HG03175 (cell line): ENCODE measurements around the gene COX10.
"Not testable (repeated sequence)": the region's sequence is repeated elsewhere in the genome, so short reads cannot be mapped to it uniquely, and the experiment has no call there.

Source experiments
- ATAC-seq: cut with Tn5 transposase; IDR thresholded peaks from one replicate; pipeline ENCODE4 v1.9.1; 2021; ENCODE audit warnings: mild to moderate bottlenecking, moderate library complexity; ENCODE audit not compliant: unreplicated experiment

COX10 gene

DNA sequence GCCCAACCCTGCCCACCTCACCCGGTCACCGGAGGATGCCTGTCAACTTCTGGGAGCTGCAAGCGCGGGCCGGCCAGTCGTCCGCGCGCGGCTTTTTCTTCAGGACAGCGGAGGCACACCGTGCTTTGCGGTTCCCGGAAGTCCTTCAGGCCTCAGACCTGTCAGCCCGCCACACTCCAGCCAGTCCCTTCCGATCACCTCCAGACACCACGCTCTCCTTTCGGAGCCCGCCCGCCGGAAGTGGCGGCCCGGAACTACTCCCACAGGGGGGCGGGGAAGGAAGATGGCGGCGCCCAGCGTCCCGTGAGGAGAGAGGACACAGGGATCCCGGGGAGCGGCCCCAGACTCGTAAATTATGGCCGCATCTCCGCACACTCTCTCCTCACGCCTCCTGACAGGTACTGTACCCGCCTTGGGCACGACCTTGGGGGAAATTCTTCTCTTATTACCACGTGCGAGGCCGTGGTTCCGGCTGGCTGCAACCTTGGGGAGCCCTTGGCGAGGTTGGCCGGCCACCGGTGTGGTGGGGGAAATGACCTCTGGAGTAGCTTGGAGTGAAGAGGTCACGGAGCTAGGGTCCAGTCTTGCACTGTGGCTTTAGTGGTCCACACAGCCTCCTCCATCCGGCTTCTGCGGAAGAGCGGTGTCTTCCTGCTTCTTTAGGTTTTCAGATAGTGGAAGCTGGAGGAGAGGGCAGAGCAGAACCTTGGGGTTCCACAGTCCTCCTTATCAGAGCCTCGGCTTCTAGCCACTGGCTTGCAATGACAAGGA lies at the start of gene COX10:
TSS of gene COX10 (plus strand) at position 254 of the 771 bp plus-strand sequence. CDS start at position 356, 102 bp downstream.
- ATAC-seq: peak; percentile 100

GRCh38 chr17:14021651-14022294 lies 47.5 kb upstream of the COX10 start:
- not testable (repeated sequence) for ATAC-seq

- not testable (repeated sequence) for ATAC-seq
These were observed 39.5 kb upstream of the COX10 start for GRCh38 chr17:14029755-14030154.

DNA sequence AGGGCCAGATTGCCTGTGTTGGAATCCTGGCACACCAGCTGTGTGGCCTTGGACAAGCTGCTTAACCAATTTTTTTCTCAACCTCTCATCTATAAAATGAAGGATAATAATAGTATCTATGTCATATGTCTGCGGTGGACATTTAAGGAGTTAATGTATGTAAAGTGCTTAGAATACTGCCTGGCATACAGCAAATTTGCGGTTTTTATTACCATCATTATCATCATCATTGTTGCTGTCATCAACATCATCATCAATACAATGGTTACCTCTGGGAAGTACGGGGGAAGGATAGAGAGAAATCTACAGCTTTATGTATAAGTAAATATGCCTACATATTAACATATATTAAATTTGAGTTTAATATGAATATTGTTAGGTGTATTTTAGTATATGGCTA lies 37.1 kb upstream of the COX10 start:
- no peak for ATAC-seq

DNA sequence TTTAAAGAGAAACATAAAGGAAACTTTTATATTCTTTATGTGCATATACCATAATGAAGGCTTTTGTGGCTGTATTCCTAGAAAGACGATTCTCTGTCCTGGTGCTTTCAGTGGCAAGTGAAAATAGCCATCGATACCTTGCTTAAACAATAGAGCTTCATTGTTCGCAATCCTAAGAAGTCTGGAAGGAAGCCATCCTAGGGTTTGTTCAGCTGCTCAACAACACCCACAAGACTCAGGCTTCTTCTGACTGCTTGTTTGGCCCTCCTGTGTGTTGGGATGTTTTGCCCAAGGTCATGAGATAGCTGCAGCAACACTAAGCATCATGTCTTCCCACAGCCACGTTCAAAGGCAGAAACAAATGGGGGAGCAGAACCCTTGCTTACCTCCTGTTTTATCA lies 36.1 kb upstream of the COX10 start:
- no peak for ATAC-seq

GRCh38 chr17:14037453-14037852 lies 31.9 kb upstream of the COX10 start:
- no peak for ATAC-seq

- ATAC-seq: no peak
These were observed 31.1 kb upstream of the COX10 start for GRCh38 chr17:14038206-14038605.

- ATAC-seq: no peak
These were observed 26.9 kb upstream of the COX10 start for GRCh38 chr17:14042411-14042810.

DNA sequence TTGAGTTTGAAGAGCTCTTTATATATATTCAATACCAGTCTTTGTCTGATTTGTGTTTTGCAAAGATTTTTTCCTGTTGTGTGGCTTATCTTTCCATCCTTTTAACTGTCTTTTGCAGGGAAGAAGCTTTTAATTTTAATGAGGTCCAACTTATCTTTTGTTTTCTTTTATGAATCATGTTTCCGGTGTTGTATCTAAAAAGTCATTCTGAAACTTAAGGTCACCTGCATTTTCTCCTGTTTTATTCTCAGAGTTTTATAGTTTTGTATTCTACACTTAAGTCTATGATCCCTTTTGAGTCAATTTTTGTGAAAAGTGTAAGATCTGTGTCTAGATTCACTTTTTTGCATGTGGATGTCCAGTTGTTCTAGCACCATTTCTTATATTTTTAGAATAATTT lies 24.6 kb upstream of the COX10 start:
- ATAC-seq: no peak

- ATAC-seq: no peak
These were observed 22.3 kb upstream of the COX10 start for GRCh38 chr17:14046978-14047377.

DNA sequence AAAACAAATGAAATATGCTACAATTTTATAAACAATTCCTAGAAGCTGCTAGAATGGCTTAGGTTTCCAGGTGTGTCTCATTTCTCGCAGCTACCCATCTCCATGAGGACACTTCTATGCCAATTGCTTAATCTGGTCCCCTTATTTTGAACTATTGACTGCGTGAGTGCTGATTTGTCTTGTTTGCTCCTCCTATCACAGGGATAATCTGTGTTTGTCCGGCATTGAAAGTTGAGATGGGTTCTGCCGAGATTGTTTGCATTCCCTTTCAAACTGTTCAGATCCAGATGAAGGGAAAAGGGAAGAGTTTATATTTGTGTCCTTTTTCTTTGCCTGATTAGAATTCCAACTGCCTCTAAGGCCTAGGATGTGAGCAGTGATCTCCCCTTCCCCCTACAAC lies 21.7 kb upstream of the COX10 start:
- no peak for ATAC-seq

DNA sequence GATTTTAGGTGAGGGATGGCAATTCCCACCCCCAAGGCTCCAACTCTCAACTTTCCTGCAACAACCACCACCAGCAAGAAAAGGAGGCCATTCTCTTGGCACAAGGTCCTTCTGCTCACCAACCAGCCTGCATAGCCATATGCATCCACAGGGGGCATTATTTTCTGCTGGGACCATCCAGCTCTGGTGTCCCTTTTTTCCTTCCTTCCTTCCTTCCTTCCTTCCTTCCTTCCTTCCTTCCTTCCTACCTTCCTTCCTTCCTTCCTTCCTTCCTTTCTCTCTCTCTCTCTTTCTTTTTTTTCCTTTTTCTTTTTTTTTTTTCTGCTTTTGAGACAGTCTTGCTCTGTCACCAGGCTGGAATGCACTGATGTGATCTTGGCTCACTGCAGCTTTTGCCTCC lies 21.1 kb upstream of the COX10 start:
- ATAC-seq: no peak

DNA sequence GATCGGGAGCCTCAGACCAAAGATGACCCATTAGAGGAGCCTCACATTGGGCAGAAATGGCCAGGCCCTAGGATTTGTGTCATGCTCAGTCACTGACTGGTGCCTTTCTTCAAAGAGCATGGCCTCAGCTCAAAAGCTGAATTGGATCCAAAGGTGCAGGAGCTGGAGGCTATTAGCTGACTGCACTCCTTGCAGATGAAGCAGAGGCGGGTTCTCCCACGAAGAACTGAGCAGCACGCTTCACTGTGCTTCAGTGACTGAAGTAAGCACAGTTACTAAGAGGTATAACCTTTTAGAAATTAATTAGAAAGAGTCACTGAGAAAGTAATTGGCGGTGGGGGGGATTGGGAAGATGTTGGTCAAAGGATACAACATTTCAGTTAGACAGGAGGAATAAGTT lies 18.7 kb upstream of the COX10 start:
- no peak for ATAC-seq

GRCh38 chr17:14051692-14052091 lies 17.6 kb upstream of the COX10 start:
- ATAC-seq: no peak

DNA sequence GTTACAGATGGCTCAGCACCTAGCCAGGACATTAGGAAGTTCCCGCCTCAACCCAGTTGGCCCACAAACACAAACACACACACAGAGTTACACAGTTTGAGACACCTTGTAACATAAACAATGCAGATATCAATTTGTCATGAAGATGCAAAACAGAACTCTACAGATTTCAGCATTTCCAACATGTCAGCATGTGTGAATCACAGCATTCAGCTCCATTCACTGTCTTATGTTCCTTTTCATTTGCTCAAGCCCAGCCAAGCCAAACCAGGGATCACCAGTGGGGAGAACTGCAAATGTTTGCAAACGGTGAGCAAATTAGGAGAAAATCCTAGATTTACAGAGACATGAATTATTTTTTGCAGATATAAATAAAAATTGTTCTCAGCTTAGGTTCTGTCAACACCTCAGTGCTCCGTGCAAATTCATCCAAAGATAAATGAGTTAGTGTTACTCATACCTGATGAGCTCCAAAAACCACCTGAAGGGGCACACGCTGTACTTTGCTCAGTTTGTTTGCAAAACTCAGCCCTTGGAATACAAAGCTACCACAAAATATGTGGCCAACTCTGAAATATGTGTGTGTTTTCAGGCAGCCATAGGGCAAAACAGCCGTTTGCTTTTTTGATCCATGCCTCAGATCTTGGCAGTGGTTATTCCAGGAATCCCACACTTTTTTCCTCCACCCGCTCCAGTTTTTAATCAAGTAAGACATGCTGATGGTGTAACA lies 16.3 kb upstream of the COX10 start:
- no peak for ATAC-seq

GRCh38 chr17:14057591-14057990 lies 11.7 kb upstream of the COX10 start:
- ATAC-seq: no peak

GRCh38 chr17:14058051-14058450 lies 11.3 kb upstream of the COX10 start:
- ATAC-seq: no peak

GRCh38 chr17:14060706-14061105 lies 8.6 kb upstream of the COX10 start:
- ATAC-seq: no peak

GRCh38 chr17:14061666-14062560 lies 7.4 kb upstream of the COX10 start:
- ATAC-seq: no peak

GRCh38 chr17:14067347-14067746 lies 2.0 kb upstream of the COX10 start:
- ATAC-seq: no peak
